Measurements from ENCODE around the gene C3orf70. TPM values are rescaled to one million over a fixed set of nuclear protein-coding genes. Genes with fewer than 3 reads are reported as not detected.

Gene C3orf70
- total and polyA plus RNA-seq, 2 of the 8 experiments (the other 6 are each of a cell fraction or from before 2014, with no cell fraction given), result 1.7 to 2.0 TPM

DNA sequence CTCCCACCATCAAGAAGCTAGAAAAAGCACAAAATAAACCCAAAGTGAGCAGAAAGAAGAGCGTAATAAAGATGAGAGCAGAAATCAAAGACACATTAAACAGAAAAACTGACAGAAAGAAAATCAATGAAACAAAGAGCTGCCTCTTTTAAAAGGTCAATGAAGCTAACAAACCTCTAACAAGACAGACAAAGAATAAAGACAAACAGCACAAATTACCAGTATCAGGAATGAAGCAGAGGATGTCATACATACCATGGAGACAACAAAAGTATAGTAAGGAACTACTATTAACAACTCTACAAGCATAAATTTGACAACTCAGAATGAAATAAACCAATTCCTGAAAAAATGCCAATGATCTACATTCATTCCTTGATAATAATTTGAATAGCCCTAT is 15.0 kb downstream of the C3orf70 start (continued):
- TF ChIP-seq NANOG (IDR thresholded peaks at IDR 0.05; ENCODE audit: insufficient read depth, low read depth, low read length, poor library complexity, severe bottlenecking) (no peak), CHD1 (IDR thresholded peaks at IDR 0.05; ENCODE audit: low read depth, low read length) (no peak)
